IPS-NIHi11 (cell line): Measurements from ENCODE around the gene UBA6.
"Not testable (repeated sequence)": the region's sequence is repeated elsewhere in the genome, so short reads cannot be mapped to it uniquely, and the experiment has no call there.

ENCODE experiments used
- DNase-seq: peaks from one replicate; pipeline ENCODE4 v3.0.0; 2012; ENCODE audit warnings: mixed read lengths, low spot score

UBA6 gene

GRCh38 chr4:67660418-67660817 lies 40.5 kb downstream of the UBA6 start:
- DNase-seq: no peak

GRCh38 chr4:67659065-67659464 lies 41.9 kb downstream of the UBA6 start:
- no peak for DNase-seq

DNA sequence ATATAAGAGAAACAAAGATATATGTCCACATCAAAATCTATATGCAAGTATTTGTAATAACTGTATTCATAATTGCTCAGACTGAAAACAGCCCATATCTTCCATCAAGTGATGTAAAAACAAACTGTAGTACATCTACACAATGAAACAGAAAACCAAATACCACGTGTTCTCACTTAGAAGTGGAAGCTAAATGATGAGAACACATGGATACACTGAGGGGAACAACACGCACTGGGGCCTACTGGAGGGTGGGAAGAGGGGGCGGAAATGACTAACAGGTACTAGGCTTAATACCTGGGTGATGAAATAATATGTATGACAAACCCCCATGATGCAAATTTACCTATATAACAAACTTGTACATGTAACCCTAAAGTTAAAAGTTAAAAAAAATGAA lies 42.7 kb downstream of the UBA6 start:
- no peak for DNase-seq

DNA sequence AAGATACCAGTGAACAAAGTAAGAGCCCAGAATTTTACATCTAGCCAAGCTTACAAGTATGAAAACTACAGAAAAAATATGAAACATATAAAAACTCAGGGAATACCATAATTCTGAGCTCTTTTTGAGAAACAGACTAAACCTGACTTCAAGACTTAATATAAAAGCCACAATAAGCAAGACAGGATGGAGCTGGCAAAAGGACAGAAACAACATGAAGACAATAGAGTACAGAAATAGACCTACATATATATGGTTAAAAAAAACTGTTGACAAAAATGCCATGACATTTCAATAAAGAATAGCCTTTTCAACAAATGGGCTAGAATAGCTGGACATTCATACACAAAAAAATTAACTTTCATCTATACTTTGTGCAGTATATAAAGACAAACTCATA lies 49.4 kb downstream of the UBA6 start:
- no peak for DNase-seq

- DNase-seq: no peak
Measured at GRCh38 chr4:67638136-67638535, 62.8 kb downstream of the UBA6 start.

- not testable (repeated sequence) for DNase-seq
Measured at GRCh38 chr4:67636978-67637377, 64.0 kb downstream of the UBA6 start.

- DNase-seq: no peak
Measured at GRCh38 chr4:67635331-67635730, 65.6 kb downstream of the UBA6 start.

GRCh38 chr4:67634741-67635140 lies 66.2 kb downstream of the UBA6 start:
- DNase-seq: no peak

DNA sequence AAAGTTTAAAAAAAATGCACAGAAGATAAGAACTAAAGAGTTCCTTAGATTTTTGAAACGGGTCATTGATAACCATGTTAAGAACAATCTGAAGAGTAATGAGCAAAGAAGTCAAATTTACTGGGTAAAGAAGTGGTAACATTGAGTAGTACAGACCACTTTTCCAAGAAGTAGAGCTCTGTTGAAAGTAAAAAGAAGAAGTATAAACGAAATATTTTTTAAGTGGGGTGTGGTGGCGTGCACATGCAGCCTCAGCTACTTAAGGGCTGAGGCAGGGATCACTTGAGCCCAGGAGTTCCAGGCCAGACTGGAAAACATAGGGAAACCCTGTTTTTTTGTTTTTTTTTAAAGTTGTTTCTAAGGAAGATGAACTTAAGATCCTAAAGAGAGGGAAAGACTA lies 68.5 kb downstream of the UBA6 start:
- DNase-seq: no peak

GRCh38 chr4:67624939-67625338 lies 76.0 kb downstream of the UBA6 start:
- no peak for DNase-seq

DNA sequence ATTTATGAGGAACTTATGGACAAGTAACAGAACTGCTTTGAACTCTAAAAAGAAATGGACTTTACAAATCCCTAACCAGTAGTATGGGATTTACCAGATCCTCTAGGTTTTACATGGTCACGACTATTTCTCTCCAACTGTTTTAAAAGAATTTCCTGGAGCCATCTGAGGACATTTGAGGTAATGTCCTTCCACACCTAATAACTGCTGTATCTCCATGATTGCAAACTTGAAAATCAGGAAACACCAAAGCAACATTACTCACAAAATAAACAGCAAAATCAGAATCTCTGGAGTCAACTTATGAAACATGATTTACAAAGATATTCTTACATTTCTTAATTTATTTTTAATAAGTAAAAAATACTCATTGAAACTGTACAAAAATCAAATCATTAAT lies 84.5 kb downstream of the UBA6 start:
- no peak for DNase-seq

DNA sequence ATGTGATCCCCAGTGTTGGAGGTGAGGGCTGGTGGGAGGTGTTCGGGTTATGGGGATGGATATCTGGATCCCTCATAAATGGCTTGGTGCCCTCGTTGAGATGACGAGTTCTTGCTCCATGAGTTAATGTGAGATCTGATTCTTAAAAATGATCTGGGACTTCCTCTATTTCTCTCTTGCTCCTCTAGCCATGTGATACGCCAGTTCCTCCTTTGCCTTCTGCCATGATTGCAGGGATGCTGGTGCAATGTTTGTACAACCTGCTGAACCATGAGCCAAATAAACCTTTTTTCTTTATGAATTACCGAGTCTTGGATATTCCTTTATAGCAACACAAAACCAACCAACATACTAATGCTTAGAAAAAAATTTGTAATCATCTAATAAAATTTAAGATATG lies 85.8 kb downstream of the UBA6 start:
- DNase-seq: no peak

- no peak for DNase-seq
Measured at GRCh38 chr4:67614186-67614585, 86.8 kb downstream of the UBA6 start.

DNA sequence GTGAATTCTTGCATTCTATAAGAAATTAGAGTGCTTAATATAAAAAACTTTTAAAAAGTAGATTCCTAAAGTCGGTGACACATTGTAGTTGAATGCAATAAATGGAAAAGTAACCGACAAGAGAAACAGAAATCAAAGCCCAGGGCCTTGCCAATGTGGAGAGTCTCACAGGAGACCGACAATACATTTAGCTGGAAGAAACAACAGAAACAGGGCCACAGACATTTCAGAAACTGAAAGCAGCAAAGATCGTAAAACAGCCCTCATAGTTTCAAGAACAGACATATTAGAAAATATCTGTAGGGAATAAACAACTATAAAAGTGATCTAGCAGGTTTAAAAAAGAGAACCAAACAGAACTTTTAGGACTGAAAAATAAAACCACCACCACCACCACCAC lies 92.9 kb downstream of the UBA6 start:
- DNase-seq: no peak

DNA sequence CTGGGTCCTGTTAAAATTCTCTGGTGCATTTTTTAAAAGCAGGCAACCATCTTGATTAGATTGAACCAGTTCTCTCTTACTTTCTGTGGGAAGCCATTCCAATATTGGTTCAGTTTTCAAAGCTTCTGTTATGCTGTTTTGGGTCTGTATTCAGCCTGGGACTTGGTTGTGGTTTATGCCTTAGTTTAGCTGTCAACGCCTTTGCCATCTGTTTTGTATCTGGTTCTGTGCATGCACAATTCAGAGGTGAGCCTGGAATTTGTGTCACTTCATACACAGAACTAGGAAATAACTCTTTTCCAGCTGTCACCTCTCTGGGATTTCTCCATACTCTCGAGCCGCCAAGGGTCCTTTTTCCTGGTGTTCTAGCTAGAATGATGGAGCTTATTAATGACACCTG lies 96.2 kb downstream of the UBA6 start:
- no peak for DNase-seq

GRCh38 chr4:67604029-67604381 lies 97.0 kb downstream of the UBA6 start:
- DNase-seq: no peak

- no peak for DNase-seq
Measured at GRCh38 chr4:67603310-67604028, 97.5 kb downstream of the UBA6 start.

DNA sequence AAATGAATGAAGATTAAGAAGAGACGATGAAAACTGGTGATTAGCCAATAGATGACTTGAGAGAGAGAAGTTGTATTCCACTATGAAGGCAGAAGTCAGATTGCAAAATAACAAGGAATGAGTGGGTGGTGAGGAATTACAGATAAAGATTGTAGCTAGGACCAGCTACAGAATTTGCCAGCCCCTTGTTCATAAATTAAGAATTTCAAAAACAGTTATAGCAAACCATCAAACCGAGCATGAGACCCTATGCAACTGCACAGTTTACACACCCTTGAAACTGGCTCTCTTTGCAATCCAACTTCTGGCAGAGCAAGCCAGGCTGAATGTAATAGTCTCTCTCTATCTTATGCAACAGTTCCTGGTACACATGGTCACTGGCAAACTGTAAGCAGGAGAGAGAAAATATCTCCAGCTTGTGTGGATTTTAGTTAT lies 107.2 kb downstream of the UBA6 start:
- no peak for DNase-seq

- no peak for DNase-seq
Measured at GRCh38 chr4:67587156-67587555, 113.8 kb downstream of the UBA6 start.

DNA sequence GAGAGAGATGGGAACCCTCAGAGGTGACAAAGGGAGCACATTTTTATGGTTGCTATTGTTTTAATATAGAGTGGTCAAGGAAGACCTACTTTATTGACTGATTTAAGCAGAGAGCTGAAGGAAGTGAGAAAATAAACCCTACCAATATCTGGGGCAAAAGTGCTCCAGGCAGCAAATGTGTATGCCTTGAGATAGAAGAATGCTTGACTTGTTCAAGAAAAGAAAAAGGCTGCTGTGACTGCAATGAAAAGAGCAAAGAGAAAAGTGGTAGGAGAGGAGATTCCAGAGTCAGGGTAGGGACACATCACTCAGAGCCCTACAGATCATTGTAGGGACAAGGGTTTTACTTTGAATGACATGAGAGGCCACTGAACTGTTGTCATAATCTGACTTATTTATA lies 116.5 kb downstream of the UBA6 start:
- no peak for DNase-seq

- DNase-seq: no peak
Measured at GRCh38 chr4:67581913-67582312, 119.0 kb downstream of the UBA6 start.

DNA sequence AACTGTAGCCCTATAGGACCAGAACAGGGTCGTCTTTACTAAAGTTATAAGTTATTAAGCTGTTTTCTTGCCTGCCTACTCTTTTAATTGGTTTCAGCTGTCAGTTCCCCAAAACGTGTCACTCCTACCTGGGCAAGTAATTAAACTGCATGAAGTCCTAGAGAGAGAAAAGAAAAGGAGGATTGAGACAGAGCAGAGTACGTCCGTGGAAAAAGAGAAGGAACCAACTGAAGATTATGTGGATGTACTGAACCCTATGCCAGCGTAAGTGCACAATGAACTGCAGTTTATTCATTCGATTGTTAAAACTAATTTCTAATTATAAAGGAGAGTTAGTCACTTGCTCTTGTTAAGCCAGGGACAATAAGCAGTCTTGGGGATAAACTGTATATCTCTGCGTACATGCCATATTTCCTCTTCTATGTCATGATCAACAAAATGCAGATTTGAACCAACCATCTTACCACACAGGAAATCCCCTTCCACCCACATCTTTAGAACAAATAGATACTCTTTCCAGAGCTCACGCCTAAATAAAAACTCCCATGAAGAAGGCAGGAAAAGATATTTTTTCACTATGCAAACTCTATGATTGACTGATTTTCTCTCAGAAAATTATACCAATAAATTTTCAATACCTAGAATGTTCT lies 119.6 kb downstream of the UBA6 start:
- DNase-seq: no peak

DNA sequence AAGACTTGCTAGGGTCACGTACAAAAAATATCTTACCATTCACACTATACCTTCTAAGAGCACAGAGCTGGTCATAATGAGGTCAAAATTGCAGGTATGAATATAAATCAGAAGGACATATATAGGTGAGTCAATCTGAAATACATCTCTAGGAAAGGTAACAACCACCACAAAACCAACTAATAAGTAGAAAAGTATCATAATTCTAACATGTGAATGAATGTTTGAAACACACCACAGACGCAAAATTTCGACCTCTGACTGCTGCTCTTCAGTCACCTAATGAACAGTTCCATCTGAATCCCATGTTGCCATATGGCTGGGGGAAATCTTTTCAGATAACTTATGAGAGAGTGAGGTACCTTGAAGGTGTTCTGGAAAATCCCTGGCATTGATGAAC lies 120.4 kb downstream of the UBA6 start:
- no peak for DNase-seq

DNA sequence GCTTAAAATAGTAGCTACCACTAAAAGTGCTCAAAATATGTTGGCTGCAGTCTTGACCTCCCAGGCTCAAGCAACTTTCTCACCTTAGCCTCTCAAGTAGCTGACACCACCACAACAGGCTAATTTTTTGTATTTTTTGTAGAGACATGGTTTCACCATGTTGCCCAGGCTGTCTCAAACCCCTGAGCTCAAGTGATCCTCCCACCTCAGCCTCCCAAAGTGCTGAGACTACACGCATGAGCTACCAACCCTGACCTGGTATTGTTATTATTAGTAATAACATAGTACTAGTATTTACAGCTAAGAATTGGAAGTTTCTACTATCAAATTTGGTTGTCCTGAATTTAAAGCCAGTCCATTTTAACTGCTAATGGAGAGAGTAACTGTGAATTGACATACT lies 124.4 kb downstream of the UBA6 start:
- no peak for DNase-seq
